CD8-positive, alpha-beta memory T cell (primary cell): Measurements from ENCODE around the gene CXorf58. TPM values are rescaled to one million over a fixed set of nuclear protein-coding genes. Genes with fewer than 3 reads are reported as not detected.
"Not testable (repeated sequence)": the region's sequence is repeated elsewhere in the genome, so short reads cannot be mapped to it uniquely, and the experiment has no call there.

Experiments used
- CTCF ChIA-PET: fragments of 350-600 bp; sonication (Branson Sonifier 250); formaldehyde crosslinking; loops from one replicate; lab custom pipeline; 2021; ENCODE audit warnings: antibody characterized with exemption; lab: Charles Lee
- POLR2A ChIA-PET: fragments of 350-600 bp; sonication (Branson Sonifier 250); formaldehyde crosslinking; loops from one replicate; lab custom pipeline; 2021; ENCODE audit warnings: antibody characterized with exemption; lab: Charles Lee
- DNase-seq, 5 donors: peaks; one replicate each; pipeline versions ENCODE4 v3.0.0 to v3.0.0-alpha.2; 2020 to 2022; ENCODE audit warnings: mixed read lengths in 1 of 5
- H3K27ac ChIP-seq: one replicate; pipeline ENCODE4 v1.7.0; 2013; ENCODE audit warnings: low read depth, mild to moderate bottlenecking, low read length, moderate library complexity
- H3K27me3 ChIP-seq: 2 replicates; pipeline ENCODE4 v1.7.0; 2013; ENCODE audit warnings: low read length, mild to moderate bottlenecking; ENCODE audit not compliant: insufficient read depth, poor library complexity, severe bottlenecking
- H3K36me3 ChIP-seq: 2 replicates; pipeline ENCODE4 v1.7.0; 2013; ENCODE audit warnings: mild to moderate bottlenecking, low read length, moderate library complexity; ENCODE audit not compliant: insufficient read depth
- H3K4me1 ChIP-seq: 2 replicates; pipeline ENCODE4 v1.7.0; 2013; ENCODE audit warnings: mild to moderate bottlenecking, low read length, moderate library complexity; ENCODE audit not compliant: insufficient read depth
- H3K4me3 ChIP-seq: 2 replicates; pipeline ENCODE4 v1.7.0; 2013; ENCODE audit warnings: mild to moderate bottlenecking, low read length
- H3K9me3 ChIP-seq: 2 replicates; pipeline ENCODE4 v1.7.0; 2013; ENCODE audit warnings: mild to moderate bottlenecking, low read length
- H3K27ac Mint-ChIP-seq, 8 donors: one replicate each; pipeline ENCODE4 v1.8.0; 2020 to 2021; ENCODE audit warnings: mixed read lengths in 8 of 8, mild to moderate bottlenecking in 6 of 8, inconsistent platforms in 3 of 8, moderate library complexity in 3 of 8
- H3K27me3 Mint-ChIP-seq, 2 donors: one replicate each; pipeline ENCODE4 v1.8.0; 2020 to 2021; ENCODE audit warnings: mixed read lengths in 2 of 2, mild to moderate bottlenecking in 1 of 2, moderate library complexity in 1 of 2
- H3K36me3 Mint-ChIP-seq, 3 donors: one replicate each; pipeline ENCODE4 v1.8.0; 2020 to 2021; ENCODE audit warnings: mixed read lengths in 3 of 3, inconsistent platforms in 1 of 3, mild to moderate bottlenecking in 1 of 3
- H3K4me1 Mint-ChIP-seq, 3 donors: one replicate each; pipeline ENCODE4 v1.8.0; 2020 to 2021; ENCODE audit warnings: mixed read lengths in 3 of 3, inconsistent platforms in 1 of 3, mild to moderate bottlenecking in 1 of 3
- H3K4me3 Mint-ChIP-seq, 7 donors: one replicate each; pipeline ENCODE4 v1.8.0; 2020 to 2021; ENCODE audit warnings: mixed read lengths in 7 of 7, mild to moderate bottlenecking in 6 of 7, moderate library complexity in 4 of 7, inconsistent platforms in 2 of 7
- H3K9me3 Mint-ChIP-seq, 5 donors: one replicate each; pipeline ENCODE4 v1.8.0; 2020 to 2022; ENCODE audit warnings: mixed read lengths in 5 of 5, mild to moderate bottlenecking in 3 of 5, moderate library complexity in 2 of 5, inconsistent platforms in 1 of 5
- polyA plus RNA-seq: library from polyadenylated mRNA; unstranded; fragments of 300-500 nt; fragmentation: Illumina TruSeq; gene quantifications from one replicate; pipeline ENCODE4 v1.2.3, GENCODE V29; 2021
- total RNA-seq, 2 experiments: library from RNA; stranded (reverse); gene quantifications; one replicate each; pipeline ENCODE4 v1.2.3, GENCODE V29; 2021

Gene CXorf58, protein sequence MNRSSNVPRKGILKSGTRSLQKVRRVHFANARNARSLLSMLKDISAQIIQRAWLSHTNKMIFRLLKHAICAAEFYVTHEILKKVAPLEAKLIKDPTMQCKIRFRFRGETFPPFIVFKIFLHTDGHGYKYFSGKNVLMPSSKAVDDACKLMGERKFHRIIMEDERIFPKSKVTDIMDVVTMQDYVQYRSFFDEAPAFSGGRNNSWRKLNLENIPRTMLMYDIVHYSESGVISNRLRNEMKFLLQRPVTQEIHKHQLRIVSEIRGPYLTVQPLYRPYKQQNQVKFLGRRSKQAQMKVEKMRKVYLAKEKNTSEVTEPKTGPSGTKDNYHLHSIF
- under 1 TPM in 1 of 2 experiments, not detected in 1; 0.11 TPM for total RNA-seq
- polyA plus RNA-seq = 0.23 TPM

DNA sequence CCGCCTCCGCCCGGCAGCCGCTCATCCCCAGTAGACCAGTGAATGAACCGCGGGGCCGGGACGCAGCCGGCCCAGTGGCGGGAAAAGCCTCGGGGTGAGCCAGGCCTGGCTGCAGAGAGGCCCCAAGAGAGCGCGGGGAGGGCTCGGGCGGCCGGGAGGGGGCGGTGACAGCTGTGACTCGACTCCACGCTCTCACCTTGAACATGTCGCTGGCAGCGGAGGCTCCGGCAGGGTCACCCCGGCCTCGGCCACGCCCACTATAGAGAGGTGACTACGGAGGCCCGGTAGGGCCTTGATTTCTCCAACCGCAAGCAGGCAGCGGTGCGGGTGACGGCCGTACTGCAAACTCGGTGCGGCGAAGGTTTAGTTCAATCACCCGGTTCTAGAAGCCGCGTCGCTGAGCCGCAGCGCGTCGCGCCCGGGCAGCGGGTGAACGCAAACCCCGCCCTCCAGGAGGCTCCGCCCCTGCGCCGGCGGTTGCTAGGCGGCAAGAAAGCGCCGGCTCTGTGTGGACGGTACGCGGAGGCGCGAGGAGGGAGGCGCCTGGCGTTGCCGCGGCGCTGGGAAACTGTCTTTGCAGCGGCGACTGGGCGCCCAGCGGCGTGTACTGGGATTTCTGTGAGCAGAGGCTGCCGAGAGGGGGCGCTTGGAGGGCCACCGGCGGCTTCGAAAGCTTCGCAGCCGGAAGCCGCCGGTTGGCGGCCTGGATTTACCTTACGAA, at the start of gene CXorf58, which contains the start of gene APOO:
Gene CXorf58, plus strand, starts transcription at position 509 of the 721 bp plus-strand sequence. CDS start 2,297 bp downstream, outside the sequence.
Gene APOO, minus strand, starts transcription at position 441 of the 721 bp plus-strand sequence. Its CDS starts 236 bp downstream, at position 205.
- peaks cover 10% of the 10 kb centered on the region for H3K4me1 ChIP-seq
- Mint-ChIP-seq H3K9me3 (no peaks in the 10 kb centered on the region), H3K4me1 (peaks cover 8 to 15% (median 10%) of the 10 kb centered on the region in 3 donors), H3K27me3 (peaks cover 0 to 3% of the 10 kb centered on the region in 2 donors), H3K27ac (peak within 1 kb of the TSS; percentile 72 to 97 (median 92)), H3K4me3 (peak within 1 kb of the TSS; percentile 80 to 91 (median 83)), H3K36me3 (no peaks in the 10 kb centered on the region)
- H3K27ac ChIP-seq = peak within 1 kb of the TSS; percentile 87
- peak within 1 kb of the TSS; percentile 50 for H3K4me3 ChIP-seq
- POLR2A ChIA-PET = interaction anchor here (1.5 to 3.6 kb wide), 5 partner anchors 33 to 165 kb away, joined by 3 to 18 read pairs (median 10); partner anchors contain the start of genes ACOT9, EIF2S3 and SAT1
- CTCF ChIA-PET = interaction anchor here (0.8 to 4.5 kb wide), 8 partner anchors 11 to 335 kb away, joined by 3 to 47 read pairs (median 4); partner anchors contain the start of genes EIF2S3 and SAT1
- H3K36me3 ChIP-seq = no peaks in the 10 kb centered on the region
- no peaks in the 10 kb centered on the region for H3K9me3 ChIP-seq
- DNase-seq = peak; percentile 83 to 94 (median 91)
- H3K27me3 ChIP-seq = no peaks in the 10 kb centered on the region

DNA sequence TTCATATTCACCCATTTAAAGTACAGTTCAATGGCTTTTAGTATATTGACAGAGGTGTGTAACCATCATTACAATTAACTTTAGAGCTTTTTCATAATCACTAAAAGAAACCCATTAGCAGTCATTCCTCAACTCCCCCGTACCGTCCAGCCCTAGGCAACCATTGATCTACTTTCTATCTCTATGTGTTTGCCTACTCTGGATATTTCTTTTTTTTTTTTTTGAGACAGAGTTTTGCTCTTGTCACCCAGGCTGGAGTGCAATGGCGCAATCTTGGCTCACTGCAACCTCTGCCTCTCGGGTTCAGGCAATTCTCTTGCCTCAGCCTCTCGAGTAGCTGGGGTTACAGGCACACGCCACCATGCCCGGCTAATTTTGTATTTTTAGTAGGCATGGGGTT, 48.6 kb upstream of the CXorf58 start:
- CTCF ChIA-PET, H3K4me1 Mint-ChIP-seq, H3K27ac Mint-ChIP-seq, H3K9me3 ChIP-seq, H3K4me3 Mint-ChIP-seq, H3K4me1 ChIP-seq, H3K27ac ChIP-seq, DNase-seq, H3K9me3 Mint-ChIP-seq, H3K4me3 ChIP-seq, H3K27me3 ChIP-seq, POLR2A ChIA-PET, H3K27me3 Mint-ChIP-seq, H3K36me3 ChIP-seq: not testable (repeated sequence)
- peaks cover 1 to 25% (median 5%) of the 10 kb centered on the region in 3 donors for H3K36me3 Mint-ChIP-seq

DNA sequence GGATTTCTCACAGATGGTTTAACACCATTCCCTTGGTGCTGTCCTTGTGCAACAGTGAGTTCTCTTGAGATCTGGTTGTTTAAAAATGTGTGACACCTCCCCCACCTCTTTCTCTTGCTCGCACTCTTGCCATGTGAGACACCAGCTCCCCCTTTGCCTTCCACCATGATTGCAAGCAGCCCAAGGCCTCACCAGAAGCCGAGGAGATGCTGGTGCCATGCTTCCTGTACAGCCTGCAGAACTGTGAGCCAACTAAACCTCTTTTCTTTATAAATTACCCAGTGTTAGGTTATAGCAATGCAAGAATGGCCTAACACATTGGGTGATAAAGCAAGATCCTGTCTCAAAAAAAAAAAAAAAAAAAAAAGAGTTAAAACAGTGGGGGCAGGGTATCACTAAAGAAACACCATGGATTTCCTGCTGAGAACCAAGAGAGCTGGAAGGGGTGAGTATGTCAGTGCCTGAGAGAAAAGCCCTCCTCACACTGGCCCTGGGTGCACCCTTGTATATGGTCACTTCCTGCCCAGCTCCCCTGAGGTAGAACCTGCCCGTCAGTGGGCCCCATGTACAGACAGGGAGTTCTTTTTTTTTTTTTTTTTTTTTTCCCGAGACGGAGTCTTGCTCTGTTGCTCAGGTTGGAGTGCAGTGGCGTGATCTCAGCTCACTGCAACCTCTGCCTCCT, 46.5 kb upstream of the CXorf58 start:
- Mint-ChIP-seq H3K9me3 (no peaks in the 10 kb centered on the region), H3K4me3 (no peak overlapping the region), H3K4me1 (no peaks in the 10 kb centered on the region), H3K27ac (no peak overlapping the region), H3K27me3 (no peaks in the 10 kb centered on the region), H3K36me3 (peaks cover 3 to 18% (median 5%) of the 10 kb centered on the region in 3 donors)
- POLR2A ChIA-PET = no interaction called here
- Histone ChIP-seq H3K27me3 (no peaks in the 10 kb centered on the region), H3K4me1 (no peaks in the 10 kb centered on the region), H3K4me3 (no peak overlapping the region), H3K9me3 (no peaks in the 10 kb centered on the region), H3K27ac (no peak overlapping the region), H3K36me3 (no peaks in the 10 kb centered on the region)
- no peak for DNase-seq
- CTCF ChIA-PET = no interaction called here

DNA sequence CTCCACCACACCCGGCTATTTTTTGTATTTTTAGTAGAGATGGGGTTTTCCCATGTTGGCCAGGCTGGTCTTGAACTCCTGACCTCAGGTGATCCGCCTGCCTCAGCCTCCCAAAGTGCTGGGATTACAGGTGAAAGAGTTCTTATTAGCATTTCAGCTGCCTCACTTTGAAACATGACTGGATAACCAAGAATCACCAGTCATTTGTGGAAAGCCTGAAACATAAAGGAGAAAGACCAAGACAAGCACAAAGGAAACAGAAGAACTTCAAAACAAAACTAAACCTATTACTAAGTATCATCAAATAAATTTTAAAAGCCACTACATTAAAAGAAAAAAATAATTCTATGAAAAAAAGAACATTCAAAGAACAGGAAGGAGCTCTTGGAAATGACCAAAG, 45.9 kb upstream of the CXorf58 start:
- H3K4me1 Mint-ChIP-seq, H3K4me3 Mint-ChIP-seq, H3K9me3 ChIP-seq, CTCF ChIA-PET, H3K27ac Mint-ChIP-seq, POLR2A ChIA-PET, H3K36me3 ChIP-seq, H3K4me3 ChIP-seq, DNase-seq, H3K4me1 ChIP-seq, H3K27ac ChIP-seq, H3K27me3 ChIP-seq, H3K27me3 Mint-ChIP-seq, H3K9me3 Mint-ChIP-seq: not testable (repeated sequence)
- peaks cover 3 to 15% (median 5%) of the 10 kb centered on the region in 3 donors for H3K36me3 Mint-ChIP-seq

DNA sequence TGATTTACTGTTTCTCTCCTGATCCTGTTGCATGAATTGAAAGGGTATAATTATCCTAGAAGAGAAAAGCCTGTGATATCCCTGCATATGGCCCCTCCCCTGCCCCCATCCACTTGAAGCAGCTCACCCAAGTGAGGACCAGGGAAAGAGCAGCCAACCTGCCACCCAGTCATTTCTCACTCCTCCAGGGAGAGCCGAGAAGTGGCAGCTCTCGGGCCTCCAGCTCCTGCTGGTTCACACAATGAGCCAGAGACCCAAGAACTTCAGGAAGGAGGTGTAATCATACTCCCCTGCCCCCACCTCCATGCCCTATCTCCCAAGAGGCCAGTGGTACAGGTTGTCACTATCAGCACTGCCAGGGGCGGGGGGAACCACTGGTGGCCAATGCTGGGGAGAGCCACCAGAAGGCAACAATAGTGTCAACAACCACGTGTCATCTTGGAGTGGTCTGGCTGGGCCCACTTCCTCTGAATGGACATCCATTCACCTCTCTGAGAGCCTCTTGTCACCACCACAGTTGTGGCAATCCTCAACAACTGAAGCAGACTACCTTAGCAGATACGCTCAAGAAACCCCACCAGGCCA, 43.0 kb upstream of the CXorf58 start:
- Mint-ChIP-seq H3K4me3 (no peak overlapping the region), H3K27ac (no peak overlapping the region), H3K9me3 (no peaks in the 10 kb centered on the region), H3K36me3 (peaks cover 2 to 10% (median 5%) of the 10 kb centered on the region in 3 donors), H3K27me3 (no peaks in the 10 kb centered on the region), H3K4me1 (no peaks in the 10 kb centered on the region)
- no peaks in the 10 kb centered on the region for H3K36me3 ChIP-seq
- ChIA-PET POLR2A (no interaction called here), CTCF (no interaction called here)
- no peaks in the 10 kb centered on the region for H3K4me1 ChIP-seq
- no peak overlapping the region for H3K27ac ChIP-seq
- no peaks in the 10 kb centered on the region for H3K9me3 ChIP-seq
- no peak overlapping the region for H3K4me3 ChIP-seq
- H3K27me3 ChIP-seq = no peaks in the 10 kb centered on the region
- DNase-seq = no peak

DNA sequence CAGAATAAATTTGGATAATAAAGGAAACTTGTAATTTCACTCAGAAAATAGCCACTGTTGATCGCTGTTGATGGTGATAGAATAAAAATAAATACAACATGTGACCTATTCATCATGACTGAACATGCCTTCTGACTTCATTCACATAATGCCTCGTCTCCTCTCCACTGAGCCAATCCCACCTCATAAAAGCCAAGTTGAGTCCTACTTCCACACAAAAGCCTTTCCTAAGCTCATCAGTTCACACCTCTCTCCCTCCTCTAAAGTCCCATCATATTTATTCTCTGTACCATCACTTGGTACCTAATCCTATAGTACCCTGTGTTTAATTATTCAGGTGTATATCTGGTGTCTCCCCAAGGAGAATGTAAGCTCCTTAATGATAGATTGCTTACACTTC, 37.8 kb upstream of the CXorf58 start:
- no peaks in the 10 kb centered on the region for H3K36me3 ChIP-seq
- no peaks in the 10 kb centered on the region for H3K4me1 Mint-ChIP-seq
- H3K27ac Mint-ChIP-seq = peak overlapping the region in 1 of 8 donors; percentile 13
- ChIA-PET CTCF (no interaction called here), POLR2A (no interaction called here)
- no peak overlapping the region for H3K4me3 Mint-ChIP-seq
- peaks cover 0 to 3% of the 10 kb centered on the region in 2 donors for H3K27me3 Mint-ChIP-seq
- H3K9me3 ChIP-seq = no peaks in the 10 kb centered on the region
- peaks cover 4 to 19% (median 5%) of the 10 kb centered on the region in 3 donors for H3K36me3 Mint-ChIP-seq
- no peak overlapping the region for H3K27ac ChIP-seq
- no peak for DNase-seq
- H3K27me3 ChIP-seq = no peaks in the 10 kb centered on the region
- no peak overlapping the region for H3K4me3 ChIP-seq
- H3K9me3 Mint-ChIP-seq = no peaks in the 10 kb centered on the region
- H3K4me1 ChIP-seq = no peaks in the 10 kb centered on the region

DNA sequence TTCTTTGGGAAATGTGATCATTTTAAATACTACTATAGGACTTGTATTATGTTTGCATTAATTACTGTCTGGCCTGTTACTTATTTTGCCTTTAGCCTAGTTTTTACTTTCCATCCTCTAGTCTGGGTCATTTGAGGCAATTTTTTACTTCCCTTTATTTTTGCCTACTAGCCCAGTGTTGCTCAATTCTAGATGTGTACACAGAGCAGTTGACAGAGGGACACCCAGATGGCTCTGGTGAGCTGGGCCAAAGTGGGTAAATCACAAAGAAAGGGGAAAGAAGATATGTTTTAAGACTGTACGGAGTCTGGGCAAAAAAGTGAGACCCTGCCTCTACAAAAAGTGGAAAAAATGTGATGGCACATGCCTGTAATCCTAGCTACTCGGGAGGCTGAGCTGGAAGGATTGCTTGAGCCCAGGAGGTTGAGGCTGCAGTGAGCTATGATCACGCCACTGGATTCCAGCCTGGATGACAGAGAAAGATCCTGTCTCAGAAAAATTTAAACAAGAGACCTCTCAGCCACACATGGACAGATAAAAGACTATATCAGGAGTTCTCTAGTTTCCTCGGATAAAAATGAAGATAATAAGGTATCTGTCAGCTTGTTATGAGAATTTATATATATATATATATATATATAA, 35.8 kb upstream of the CXorf58 start:
- Mint-ChIP-seq H3K36me3 (peaks cover 4 to 16% (median 4%) of the 10 kb centered on the region in 3 donors), H3K4me3 (no peak overlapping the region), H3K4me1 (no peaks in the 10 kb centered on the region), H3K27me3 (peaks cover 0 to 3% of the 10 kb centered on the region in 2 donors), H3K9me3 (no peaks in the 10 kb centered on the region), H3K27ac (no peak overlapping the region)
- ChIA-PET POLR2A (no interaction called here), CTCF (no interaction called here)
- Histone ChIP-seq H3K9me3 (no peaks in the 10 kb centered on the region), H3K27ac (no peak overlapping the region), H3K4me3 (no peak overlapping the region), H3K36me3 (no peaks in the 10 kb centered on the region), H3K27me3 (no peaks in the 10 kb centered on the region), H3K4me1 (no peaks in the 10 kb centered on the region)
- DNase-seq = no peak
